CD4-positive, alpha-beta T cell (primary cell): ENCODE data around the gene CDH10. TPM values are rescaled to one million over a fixed set of nuclear protein-coding genes. Genes with fewer than 3 reads are reported as not detected.

Experiments
- ATAC-seq: fragments of 200-7000 bp; cut with Tn5 transposase; one replicate; pipeline ENCODE4 v1.10.0; 2022; ENCODE audit warnings: mild to moderate bottlenecking; ENCODE audit not compliant: poor library complexity
- CTCF ChIA-PET: fragments of 350-600 bp; sonication (Branson Sonifier 250); formaldehyde crosslinking; loops from one replicate; lab custom pipeline; 2021; ENCODE audit warnings: antibody characterized with exemption, inconsistent platforms; lab: Charles Lee
- POLR2A ChIA-PET: fragments of 350-600 bp; sonication (Branson Sonifier 250); formaldehyde crosslinking; loops from one replicate; lab custom pipeline; 2021; ENCODE audit warnings: antibody characterized with exemption, inconsistent platforms; lab: Charles Lee
- DNase-seq, 14 experiments: peaks; one replicate each; pipeline ENCODE4 v3.0.0-alpha.2; 2013 to 2020; ENCODE audit warnings: mixed read lengths in 2 of 14
- H3K27ac ChIP-seq, 2 donors: one replicate each; pipeline versions ENCODE4 v1.5.1 to v1.7.0; 2013; ENCODE audit warnings: low read length in 2 of 2, low read depth in 1 of 2, mild to moderate bottlenecking in 1 of 2
- H3K27me3 ChIP-seq, 2 experiments: 1 replicate in 1 of 2; 2 replicates in 1 of 2; pipeline versions ENCODE4 v1.6.1 to v1.7.0; 2013; ENCODE audit warnings: low read length in 2 of 2, control low read depth in 1 of 2, mild to moderate bottlenecking in 1 of 2, moderate library complexity in 1 of 2; ENCODE audit not compliant: insufficient read depth in 2 of 2, control insufficient read depth in 1 of 2
- H3K36me3 ChIP-seq: one replicate; pipeline ENCODE4 v1.6.1; 2013; ENCODE audit warnings: low read length, control low read depth; ENCODE audit not compliant: insufficient read depth
- H3K4me1 ChIP-seq: one replicate; pipeline ENCODE4 v1.6.1; 2013; ENCODE audit warnings: low read length, control low read depth; ENCODE audit not compliant: insufficient read depth
- H3K4me3 ChIP-seq: one replicate; pipeline ENCODE4 v1.5.1; 2013; ENCODE audit warnings: mild to moderate bottlenecking, low read length, moderate library complexity
- H3K9me3 ChIP-seq, 2 experiments: 1 replicate in 1 of 2; 2 replicates in 1 of 2; pipeline versions ENCODE4 v1.6.1 to v1.7.0; 2013; ENCODE audit warnings: low read length in 2 of 2, mild to moderate bottlenecking in 2 of 2, control low read depth in 1 of 2, moderate library complexity in 1 of 2; ENCODE audit not compliant: control insufficient read depth in 1 of 2, insufficient read depth in 1 of 2
- H3K27ac Mint-ChIP-seq: one replicate; pipeline ENCODE4 v1.8.0; 2020; ENCODE audit warnings: mixed read lengths
- H3K27me3 Mint-ChIP-seq: one replicate; pipeline ENCODE4 v1.8.0; 2021; ENCODE audit warnings: mixed read lengths
- H3K36me3 Mint-ChIP-seq: one replicate; pipeline ENCODE4 v1.8.0; 2021; ENCODE audit warnings: low read depth, mixed read lengths
- H3K4me1 Mint-ChIP-seq: one replicate; pipeline ENCODE4 v1.8.0; 2021; ENCODE audit warnings: low read depth, mixed read lengths
- H3K4me3 Mint-ChIP-seq: one replicate; pipeline ENCODE4 v1.8.0; 2020; ENCODE audit warnings: mild to moderate bottlenecking, mixed read lengths
- H3K9me3 Mint-ChIP-seq: one replicate; pipeline ENCODE4 v1.8.0; 2020; ENCODE audit warnings: mixed read lengths
- CTCF ChIP-seq: fragments of 200-600 bp; IDR thresholded peaks from one replicate; pipeline ENCODE4 v1.8.0; 2022; ENCODE audit warnings: antibody characterized with exemption, mild to moderate bottlenecking
- intact Hi-C, 2 experiments: fragments of 100-400 bp; cut with DNase I in 1 of 2; cut with micrococcal nuclease in 1 of 2; formaldehyde crosslinking; loops; one replicate each; pipeline versions ENCODE4 v1.15.1 to v1.9.0; 2023 to 2025; cut with DNase I, micrococcal nuclease
- total RNA-seq, 174 experiments: library from RNA in 2 of 174; stranded (reverse) in 2 of 174; gene quantifications; one replicate each; pipeline ENCODE4 v1.2.3 and lab custom pipeline; 2021 to 2026

CDH10 gene
- total RNA-seq, 2 experiments from 2014 or later = not detected

DNA sequence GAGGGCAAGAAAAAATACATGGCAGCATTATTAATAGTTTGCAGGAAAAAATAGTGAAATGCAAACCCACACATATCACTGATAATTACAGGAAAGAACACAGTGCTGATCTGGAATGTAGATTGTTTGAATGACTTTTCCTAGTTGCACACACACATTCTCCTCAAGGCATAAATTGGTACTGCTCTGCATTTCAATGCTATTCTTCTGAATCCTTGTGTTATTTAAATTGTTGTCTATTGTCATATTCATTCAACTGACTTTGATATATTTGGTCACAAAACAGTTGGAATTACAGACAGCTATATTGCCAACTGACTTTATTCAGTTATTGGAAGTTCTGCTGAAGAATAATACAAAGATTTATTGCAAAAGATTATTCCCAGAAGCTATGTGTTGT is 139.5 kb downstream of the CDH10 start:
- ChIA-PET POLR2A (no interaction called here), CTCF (no interaction called here)
- H3K27ac ChIP-seq = no peak overlapping the region
- Mint-ChIP-seq H3K4me3 (no peak overlapping the region), H3K27me3 (no peaks in the 10 kb centered on the region), H3K36me3 (no peaks in the 10 kb centered on the region), H3K4me1 (no peaks in the 10 kb centered on the region), H3K9me3 (peaks cover 2% of the 10 kb centered on the region), H3K27ac (no peak overlapping the region)
- no peak for TF ChIP-seq CTCF
- intact Hi-C loops = no loop called here
- no peak overlapping the region for H3K4me3 ChIP-seq
- peaks cover 6 to 17% of the 10 kb centered on the region in 2 experiments for H3K9me3 ChIP-seq
- ATAC-seq (no peak), DNase-seq (no peak)
- no peaks in the 10 kb centered on the region for H3K4me1 ChIP-seq
- no peaks in the 10 kb centered on the region for H3K27me3 ChIP-seq
- no peaks in the 10 kb centered on the region for H3K36me3 ChIP-seq

DNA sequence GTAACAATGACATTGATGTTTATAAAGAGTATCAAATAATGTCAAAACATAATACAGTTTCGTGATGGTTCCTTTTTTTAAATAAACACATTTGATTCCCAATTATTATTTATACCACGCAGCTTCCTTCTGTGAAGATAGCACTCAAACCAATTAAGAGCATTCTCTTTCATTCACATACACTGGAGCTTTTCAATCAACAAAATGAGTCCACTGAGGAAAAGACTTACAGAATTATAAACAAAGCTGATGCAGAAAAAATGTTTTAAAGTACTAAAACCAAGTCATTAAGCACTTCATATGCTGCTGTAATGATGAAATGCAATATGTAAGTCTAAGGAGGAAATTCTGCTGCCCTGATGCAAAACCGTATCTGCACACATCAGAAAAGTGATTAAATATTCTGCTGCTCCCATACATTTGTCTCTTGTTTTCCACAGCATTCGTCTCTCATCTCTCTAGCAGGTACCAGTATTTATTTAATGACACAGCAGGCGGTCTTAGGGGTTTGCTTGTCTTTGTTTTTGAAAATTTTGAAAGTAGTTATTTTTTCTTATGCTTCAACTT is 147.1 kb downstream of the CDH10 start:
- H3K4me1 Mint-ChIP-seq = no peaks in the 10 kb centered on the region
- no peak overlapping the region for H3K27ac Mint-ChIP-seq
- Histone ChIP-seq H3K27ac (no peak overlapping the region), H3K36me3 (no peaks in the 10 kb centered on the region), H3K27me3 (no peaks in the 10 kb centered on the region), H3K9me3 (peaks cover 6 to 9% of the 10 kb centered on the region in 2 experiments), H3K4me3 (no peak overlapping the region), H3K4me1 (no peaks in the 10 kb centered on the region)
- ChIA-PET POLR2A (no interaction called here), CTCF (no interaction called here)
- no peaks in the 10 kb centered on the region for H3K27me3 Mint-ChIP-seq
- no peak overlapping the region for H3K4me3 Mint-ChIP-seq
- no peak for ATAC-seq
- no peak for TF ChIP-seq CTCF
- intact Hi-C loops = no loop called here
- peaks cover 3% of the 10 kb centered on the region for H3K9me3 Mint-ChIP-seq
- DNase-seq = no peak
- no peaks in the 10 kb centered on the region for H3K36me3 Mint-ChIP-seq

DNA sequence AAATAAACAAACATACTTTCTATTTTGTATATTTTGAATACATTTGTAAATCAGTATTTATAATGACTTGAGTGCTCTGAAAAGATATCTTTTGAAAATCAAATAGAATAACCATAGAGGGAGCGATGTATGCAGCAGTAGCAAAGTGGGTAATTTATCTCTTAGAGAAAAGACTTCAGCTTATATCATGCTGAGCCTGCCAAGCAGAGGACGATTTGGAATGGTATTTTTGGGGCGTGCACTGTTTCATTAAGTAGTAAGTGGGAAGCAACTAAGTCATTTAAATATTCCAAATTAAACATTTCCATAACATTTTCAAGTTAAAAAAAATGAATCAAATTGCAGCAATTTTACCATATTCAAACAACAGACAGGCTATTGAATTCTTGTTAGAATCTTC is 147.6 kb downstream of the CDH10 start:
- ATAC-seq = no peak
- Histone ChIP-seq H3K4me3 (no peak overlapping the region), H3K36me3 (no peaks in the 10 kb centered on the region), H3K4me1 (no peaks in the 10 kb centered on the region), H3K27ac (no peak overlapping the region), H3K9me3 (peaks cover 1 to 9% of the 10 kb centered on the region in 2 experiments), H3K27me3 (no peaks in the 10 kb centered on the region)
- peaks cover 3% of the 10 kb centered on the region for H3K9me3 Mint-ChIP-seq
- no peak for DNase-seq
- no peak overlapping the region for H3K4me3 Mint-ChIP-seq
- intact Hi-C loops = no loop called here
- no peaks in the 10 kb centered on the region for H3K4me1 Mint-ChIP-seq
- TF ChIP-seq CTCF = no peak
- H3K27me3 Mint-ChIP-seq = no peaks in the 10 kb centered on the region
- no peaks in the 10 kb centered on the region for H3K36me3 Mint-ChIP-seq
- ChIA-PET POLR2A (no interaction called here), CTCF (no interaction called here)
- H3K27ac Mint-ChIP-seq = no peak overlapping the region
